ENCODE data around the gene GARNL3. TPM values are rescaled to one million over a fixed set of nuclear protein-coding genes. Genes with fewer than 3 reads are reported as not detected.

GARNL3 gene
- polyA plus RNA-seq, 12 donors: 15.1 to 44.8 (median 19.7) TPM; not detected in 1

DNA sequence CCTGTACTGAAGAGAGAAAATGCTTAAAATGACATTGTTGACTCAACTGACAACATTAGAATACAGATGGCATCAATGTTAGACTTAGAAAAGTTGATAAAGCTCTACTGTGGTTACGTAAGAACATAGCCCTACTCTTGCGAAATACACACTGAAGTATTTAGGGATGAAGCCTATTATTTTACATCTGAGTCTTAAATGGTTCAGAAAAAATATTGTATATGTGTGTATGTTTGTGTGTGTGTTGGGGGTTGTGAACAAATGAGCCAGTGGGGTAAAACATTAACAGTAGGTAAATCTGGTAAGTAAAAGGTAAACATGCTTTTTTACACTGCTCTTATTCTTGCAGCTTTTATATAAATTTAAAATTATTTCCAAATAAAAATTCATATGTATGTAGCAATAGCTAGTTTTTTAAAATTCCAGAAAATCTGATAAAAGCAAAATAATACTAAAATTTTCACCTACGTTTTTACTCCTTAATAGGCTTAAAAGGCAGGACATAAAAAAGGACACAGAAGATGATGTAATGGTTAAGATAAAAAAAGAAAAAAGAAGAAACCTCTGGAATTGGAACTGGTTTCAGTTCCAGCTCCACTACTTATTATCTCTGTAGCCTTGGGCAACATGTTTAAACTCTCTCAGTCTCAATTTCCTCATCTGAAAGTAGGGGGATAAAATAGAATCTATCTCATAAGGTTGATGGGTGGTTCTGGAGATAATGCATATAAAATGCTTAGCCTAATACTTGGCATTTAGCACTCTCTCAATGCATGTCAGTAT lies 44.3 kb downstream of the GARNL3 start:
- DNase-seq: no peak

- no peak for DNase-seq
Measured at GRCh38 chr9:127309715-127310114, 45.1 kb downstream of the GARNL3 start.

DNA sequence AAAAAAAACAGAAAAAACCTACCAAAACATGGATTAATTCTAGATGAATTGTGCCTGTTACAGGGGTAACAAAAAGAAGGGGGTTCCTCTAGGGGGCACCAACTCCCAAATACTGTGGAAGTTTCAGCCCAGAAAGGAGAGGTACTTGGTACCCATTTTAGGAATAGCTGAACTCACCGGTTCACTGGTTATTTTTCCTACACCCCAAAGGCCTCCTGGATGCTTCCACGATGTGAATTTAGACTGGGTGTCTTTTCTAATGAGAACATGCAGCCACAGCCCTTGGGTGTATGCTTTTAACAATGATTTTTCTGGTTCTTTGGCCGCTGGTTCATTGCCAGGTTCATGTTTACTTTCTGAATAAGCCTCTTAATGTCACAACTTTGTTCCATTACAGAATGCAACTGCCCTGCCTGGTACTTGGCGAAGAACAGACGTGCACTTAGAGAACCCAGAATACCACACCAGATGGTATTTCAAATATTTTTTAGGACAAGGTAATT lies 46.7 kb downstream of the GARNL3 start:
- no peak for DNase-seq

- no peak for DNase-seq
Measured at GRCh38 chr9:127313042-127313560, 48.5 kb downstream of the GARNL3 start.

- DNase-seq: no peak
Measured at GRCh38 chr9:127314911-127315310, 50.3 kb downstream of the GARNL3 start.

GRCh38 chr9:127316586-127317323 lies 52.2 kb downstream of the GARNL3 start:
- no peak for DNase-seq

- DNase-seq: no peak
Measured at GRCh38 chr9:127318651-127319167, 54.1 kb downstream of the GARNL3 start.

- no peak for DNase-seq
Measured at GRCh38 chr9:127319366-127320114, 55.0 kb downstream of the GARNL3 start.

GRCh38 chr9:127320115-127320378 lies 55.5 kb downstream of the GARNL3 start:
- DNase-seq: no peak

DNA sequence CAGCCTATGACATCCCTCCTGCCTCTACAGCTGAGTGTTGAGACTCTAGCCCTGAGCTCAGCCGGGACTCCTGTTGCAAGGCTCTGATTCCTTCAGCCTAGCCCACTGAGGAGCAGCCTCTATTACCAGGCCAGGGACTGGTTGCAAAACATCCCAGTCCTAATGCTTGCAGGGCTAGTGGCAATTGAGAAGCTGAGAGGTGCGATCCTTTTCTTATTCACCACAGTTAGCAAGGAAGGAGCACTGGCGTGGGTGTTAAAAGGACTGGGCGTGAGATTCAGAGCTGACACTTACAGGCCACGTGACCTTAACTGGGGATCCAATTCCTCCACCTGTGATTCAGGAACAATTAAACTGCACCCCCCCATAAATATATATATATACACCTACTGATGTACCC lies 58.8 kb downstream of the GARNL3 start:
- DNase-seq: no peak

DNA sequence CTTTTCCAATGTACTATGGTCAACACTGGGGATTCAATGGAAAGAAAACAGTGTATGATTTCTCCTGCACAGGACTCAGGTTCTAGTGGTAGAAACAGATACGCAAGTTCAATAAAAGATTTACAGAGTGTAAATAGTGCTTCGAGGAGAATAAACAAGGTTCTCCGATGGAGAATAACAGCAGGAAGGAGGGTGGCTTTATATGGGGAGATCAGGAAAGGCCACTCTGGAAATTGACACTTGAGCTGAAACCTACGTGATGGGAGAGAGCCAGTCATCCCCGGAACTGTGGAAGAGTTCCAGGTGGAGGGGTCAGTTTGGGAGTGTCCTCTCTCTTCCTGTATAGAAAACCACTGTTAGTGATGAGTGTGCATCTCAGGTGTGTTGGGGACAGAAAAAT lies 65.9 kb downstream of the GARNL3 start:
- DNase-seq: no peak

DNA sequence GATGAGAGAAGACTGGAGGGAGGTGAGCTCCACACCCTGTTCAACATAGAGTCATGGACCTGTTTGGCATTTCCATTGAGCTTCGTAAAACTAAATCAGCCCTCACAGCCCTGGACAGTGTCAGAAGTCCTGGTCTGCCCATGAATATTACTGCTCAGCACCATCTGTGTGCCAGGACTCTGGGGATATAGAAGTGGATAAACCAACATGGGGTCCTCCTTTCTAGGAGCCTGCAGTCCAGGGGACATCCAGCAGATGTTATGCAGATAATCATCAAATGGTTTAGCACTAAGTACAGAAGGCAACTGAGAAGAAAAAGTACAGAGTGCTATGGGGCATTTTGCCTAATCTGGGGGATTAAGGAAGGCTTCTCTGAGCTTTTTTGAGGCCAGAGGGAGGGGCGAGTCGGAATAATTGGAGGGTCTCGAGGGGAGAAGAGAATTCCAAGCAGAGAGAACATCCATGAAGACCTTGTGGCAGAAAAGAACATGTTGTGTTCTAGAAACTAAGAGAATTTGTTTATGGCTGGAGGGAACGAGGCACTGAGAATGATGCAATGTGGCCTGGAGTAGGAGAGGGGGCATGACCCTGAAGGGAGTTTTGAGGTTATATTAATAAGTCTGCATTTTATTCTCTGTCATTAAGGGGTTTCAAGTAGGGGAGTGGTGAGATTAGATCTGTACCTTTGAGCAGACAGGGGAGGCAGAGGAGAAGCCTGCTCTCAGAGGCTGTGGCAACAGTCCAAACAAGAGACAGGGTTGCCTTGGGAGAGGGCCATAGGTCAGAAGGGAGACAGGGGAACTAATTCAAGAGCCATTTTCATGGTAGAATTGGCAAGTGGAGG lies 68.9 kb downstream of the GARNL3 start:
- no peak for DNase-seq

- DNase-seq: no peak
Measured at GRCh38 chr9:127334725-127335124, 70.2 kb downstream of the GARNL3 start.

- DNase-seq: no peak
Measured at GRCh38 chr9:127336086-127336485, 71.5 kb downstream of the GARNL3 start.

- DNase-seq: peak; percentile 91
Measured at GRCh38 chr9:127336506-127337352, 72.2 kb downstream of the GARNL3 start.

DNA sequence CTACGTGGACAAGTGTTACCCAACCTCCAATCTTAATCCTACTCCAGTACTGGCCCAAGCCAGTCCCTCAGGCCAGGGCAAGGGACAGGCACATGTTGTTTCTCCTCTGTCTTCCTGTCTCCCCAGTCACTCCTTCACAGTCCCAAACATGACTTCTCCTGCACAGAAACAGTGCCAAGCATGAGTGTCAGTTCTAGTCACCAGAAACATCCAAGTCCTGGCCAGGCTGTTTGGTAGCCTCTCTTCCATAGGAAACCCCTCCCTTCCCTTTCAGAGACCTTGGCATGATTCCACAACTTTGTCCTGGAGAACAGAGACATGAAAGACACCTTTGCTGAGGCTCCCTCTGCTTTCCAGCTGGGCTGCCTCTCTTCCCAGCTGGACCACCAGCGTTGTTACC lies 76.1 kb downstream of the GARNL3 start:
- DNase-seq: no peak

GRCh38 chr9:127341152-127341551 lies 76.6 kb downstream of the GARNL3 start:
- no peak for DNase-seq

GRCh38 chr9:127344368-127345000 lies 79.9 kb downstream of the GARNL3 start:
- no peak for DNase-seq

- DNase-seq: no peak
Measured at GRCh38 chr9:127345566-127345965, 81.0 kb downstream of the GARNL3 start.

DNA sequence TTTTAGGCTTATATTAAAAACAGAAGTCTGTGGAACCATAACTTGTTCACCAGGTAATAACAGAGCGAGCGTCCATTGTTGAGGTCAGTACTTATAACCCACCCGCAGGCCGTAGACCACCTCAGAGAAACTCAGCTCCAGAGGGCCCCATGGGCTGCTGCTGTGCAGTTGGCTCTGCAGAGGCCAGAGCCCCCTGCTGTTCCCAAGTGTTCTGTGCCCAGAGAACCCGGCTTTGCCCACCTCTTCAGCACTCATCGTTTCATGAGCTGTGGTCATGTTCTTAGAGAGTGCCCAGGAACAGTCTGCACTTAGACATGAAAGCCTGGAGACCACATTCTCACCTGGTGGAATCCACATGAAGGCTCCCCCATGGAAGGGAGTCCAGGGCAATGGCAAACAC lies 82.0 kb downstream of the GARNL3 start:
- no peak for DNase-seq
